Measurements from ENCODE around the gene SEMA3C.

DNA sequence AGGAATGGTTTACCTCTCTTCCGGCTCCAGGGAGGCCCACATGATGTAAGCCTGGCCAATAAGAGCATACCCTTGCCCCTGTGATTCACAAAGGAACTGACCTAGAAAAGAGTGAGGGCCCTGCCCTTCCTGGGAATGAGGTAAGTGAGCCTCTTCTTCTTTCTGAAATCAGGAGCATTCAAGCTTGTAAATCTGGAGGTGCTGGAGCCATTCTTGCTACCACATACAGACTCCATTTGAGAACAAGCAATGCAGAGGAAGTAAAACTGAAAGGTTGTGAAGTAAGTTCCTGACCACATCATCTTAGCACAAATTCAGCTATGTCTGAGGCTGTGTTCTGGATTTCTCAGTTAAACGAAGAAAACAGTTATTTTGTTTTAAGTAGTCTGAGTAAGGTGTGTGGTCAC lies 148.2 kb downstream of the SEMA3C start:
- TF ChIP-seq POLR2A (IDR thresholded peaks at IDR 0.05) = no peak
- TF ChIP-seq, protein P1, sequence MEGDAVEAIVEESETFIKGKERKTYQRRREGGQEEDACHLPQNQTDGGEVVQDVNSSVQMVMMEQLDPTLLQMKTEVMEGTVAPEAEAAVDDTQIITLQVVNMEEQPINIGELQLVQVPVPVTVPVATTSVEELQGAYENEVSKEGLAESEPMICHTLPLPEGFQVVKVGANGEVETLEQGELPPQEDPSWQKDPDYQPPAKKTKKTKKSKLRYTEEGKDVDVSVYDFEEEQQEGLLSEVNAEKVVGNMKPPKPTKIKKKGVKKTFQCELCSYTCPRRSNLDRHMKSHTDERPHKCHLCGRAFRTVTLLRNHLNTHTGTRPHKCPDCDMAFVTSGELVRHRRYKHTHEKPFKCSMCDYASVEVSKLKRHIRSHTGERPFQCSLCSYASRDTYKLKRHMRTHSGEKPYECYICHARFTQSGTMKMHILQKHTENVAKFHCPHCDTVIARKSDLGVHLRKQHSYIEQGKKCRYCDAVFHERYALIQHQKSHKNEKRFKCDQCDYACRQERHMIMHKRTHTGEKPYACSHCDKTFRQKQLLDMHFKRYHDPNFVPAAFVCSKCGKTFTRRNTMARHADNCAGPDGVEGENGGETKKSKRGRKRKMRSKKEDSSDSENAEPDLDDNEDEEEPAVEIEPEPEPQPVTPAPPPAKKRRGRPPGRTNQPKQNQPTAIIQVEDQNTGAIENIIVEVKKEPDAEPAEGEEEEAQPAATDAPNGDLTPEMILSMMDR (IDR thresholded peaks at IDR 0.05) = no peak
